Measurements from ENCODE around the gene CHCHD6.

DNA sequence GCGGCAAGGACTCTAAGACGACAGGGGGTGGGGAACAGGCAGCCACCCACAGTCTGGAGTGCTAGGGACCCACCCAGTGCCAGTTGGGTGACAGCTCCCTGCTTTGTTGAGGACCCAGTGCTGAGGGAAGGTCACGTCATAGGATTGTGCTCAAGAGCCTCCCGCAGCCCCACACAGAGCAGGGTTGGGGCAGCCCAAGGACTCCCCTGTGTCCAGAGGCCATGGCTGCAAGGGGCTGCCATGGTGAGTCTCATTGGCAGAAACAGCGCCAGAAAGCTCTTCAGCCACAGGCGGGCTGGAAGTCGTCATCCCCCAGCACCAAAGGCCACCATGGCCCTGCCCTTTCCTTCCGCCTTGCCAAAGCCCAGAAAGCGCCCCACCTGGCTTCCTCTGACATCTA, 241.9 kb downstream of the CHCHD6 start:
- TF ChIP-seq, protein P1, sequence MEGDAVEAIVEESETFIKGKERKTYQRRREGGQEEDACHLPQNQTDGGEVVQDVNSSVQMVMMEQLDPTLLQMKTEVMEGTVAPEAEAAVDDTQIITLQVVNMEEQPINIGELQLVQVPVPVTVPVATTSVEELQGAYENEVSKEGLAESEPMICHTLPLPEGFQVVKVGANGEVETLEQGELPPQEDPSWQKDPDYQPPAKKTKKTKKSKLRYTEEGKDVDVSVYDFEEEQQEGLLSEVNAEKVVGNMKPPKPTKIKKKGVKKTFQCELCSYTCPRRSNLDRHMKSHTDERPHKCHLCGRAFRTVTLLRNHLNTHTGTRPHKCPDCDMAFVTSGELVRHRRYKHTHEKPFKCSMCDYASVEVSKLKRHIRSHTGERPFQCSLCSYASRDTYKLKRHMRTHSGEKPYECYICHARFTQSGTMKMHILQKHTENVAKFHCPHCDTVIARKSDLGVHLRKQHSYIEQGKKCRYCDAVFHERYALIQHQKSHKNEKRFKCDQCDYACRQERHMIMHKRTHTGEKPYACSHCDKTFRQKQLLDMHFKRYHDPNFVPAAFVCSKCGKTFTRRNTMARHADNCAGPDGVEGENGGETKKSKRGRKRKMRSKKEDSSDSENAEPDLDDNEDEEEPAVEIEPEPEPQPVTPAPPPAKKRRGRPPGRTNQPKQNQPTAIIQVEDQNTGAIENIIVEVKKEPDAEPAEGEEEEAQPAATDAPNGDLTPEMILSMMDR (IDR thresholded peaks at IDR 0.05) = no peak
- TF ChIP-seq ZNF138 (CRISPR knock-in tag; conservative IDR thresholded peaks at IDR 0.05) = no peak
- TF ChIP-seq, protein P2, sequence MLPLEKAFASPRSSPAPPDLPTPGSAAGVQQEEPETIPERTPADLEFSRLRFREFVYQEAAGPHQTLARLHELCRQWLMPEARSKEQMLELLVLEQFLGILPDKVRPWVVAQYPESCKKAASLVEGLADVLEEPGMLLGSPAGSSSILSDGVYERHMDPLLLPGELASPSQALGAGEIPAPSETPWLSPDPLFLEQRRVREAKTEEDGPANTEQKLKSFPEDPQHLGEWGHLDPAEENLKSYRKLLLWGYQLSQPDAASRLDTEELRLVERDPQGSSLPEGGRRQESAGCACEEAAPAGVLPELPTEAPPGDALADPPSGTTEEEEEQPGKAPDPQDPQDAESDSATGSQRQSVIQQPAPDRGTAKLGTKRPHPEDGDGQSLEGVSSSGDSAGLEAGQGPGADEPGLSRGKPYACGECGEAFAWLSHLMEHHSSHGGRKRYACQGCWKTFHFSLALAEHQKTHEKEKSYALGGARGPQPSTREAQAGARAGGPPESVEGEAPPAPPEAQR (CRISPR knock-in tag; IDR thresholded peaks at IDR 0.05) = no peak
- TF ChIP-seq, protein P3, sequence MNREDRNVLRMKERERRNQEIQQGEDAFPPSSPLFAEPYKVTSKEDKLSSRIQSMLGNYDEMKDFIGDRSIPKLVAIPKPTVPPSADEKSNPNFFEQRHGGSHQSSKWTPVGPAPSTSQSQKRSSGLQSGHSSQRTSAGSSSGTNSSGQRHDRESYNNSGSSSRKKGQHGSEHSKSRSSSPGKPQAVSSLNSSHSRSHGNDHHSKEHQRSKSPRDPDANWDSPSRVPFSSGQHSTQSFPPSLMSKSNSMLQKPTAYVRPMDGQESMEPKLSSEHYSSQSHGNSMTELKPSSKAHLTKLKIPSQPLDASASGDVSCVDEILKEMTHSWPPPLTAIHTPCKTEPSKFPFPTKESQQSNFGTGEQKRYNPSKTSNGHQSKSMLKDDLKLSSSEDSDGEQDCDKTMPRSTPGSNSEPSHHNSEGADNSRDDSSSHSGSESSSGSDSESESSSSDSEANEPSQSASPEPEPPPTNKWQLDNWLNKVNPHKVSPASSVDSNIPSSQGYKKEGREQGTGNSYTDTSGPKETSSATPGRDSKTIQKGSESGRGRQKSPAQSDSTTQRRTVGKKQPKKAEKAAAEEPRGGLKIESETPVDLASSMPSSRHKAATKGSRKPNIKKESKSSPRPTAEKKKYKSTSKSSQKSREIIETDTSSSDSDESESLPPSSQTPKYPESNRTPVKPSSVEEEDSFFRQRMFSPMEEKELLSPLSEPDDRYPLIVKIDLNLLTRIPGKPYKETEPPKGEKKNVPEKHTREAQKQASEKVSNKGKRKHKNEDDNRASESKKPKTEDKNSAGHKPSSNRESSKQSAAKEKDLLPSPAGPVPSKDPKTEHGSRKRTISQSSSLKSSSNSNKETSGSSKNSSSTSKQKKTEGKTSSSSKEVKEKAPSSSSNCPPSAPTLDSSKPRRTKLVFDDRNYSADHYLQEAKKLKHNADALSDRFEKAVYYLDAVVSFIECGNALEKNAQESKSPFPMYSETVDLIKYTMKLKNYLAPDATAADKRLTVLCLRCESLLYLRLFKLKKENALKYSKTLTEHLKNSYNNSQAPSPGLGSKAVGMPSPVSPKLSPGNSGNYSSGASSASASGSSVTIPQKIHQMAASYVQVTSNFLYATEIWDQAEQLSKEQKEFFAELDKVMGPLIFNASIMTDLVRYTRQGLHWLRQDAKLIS (CRISPR knock-in tag; IDR thresholded peaks at IDR 0.05; ENCODE audit: borderline replicate concordance) = no peak
- TF ChIP-seq, protein P4, sequence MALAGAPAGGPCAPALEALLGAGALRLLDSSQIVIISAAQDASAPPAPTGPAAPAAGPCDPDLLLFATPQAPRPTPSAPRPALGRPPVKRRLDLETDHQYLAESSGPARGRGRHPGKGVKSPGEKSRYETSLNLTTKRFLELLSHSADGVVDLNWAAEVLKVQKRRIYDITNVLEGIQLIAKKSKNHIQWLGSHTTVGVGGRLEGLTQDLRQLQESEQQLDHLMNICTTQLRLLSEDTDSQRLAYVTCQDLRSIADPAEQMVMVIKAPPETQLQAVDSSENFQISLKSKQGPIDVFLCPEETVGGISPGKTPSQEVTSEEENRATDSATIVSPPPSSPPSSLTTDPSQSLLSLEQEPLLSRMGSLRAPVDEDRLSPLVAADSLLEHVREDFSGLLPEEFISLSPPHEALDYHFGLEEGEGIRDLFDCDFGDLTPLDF (CRISPR knock-in tag; IDR thresholded peaks at IDR 0.05) = no peak
- TF ChIP-seq, protein P5, sequence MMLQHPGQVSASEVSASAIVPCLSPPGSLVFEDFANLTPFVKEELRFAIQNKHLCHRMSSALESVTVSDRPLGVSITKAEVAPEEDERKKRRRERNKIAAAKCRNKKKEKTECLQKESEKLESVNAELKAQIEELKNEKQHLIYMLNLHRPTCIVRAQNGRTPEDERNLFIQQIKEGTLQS (CRISPR knock-in tag; conservative IDR thresholded peaks at IDR 0.05) = no peak
- no peak for TF ChIP-seq ZNF263 (CRISPR knock-in tag; IDR thresholded peaks at IDR 0.05; ENCODE audit: low read depth)
- TF ChIP-seq, protein P6, sequence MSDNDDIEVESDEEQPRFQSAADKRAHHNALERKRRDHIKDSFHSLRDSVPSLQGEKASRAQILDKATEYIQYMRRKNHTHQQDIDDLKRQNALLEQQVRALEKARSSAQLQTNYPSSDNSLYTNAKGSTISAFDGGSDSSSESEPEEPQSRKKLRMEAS (CRISPR knock-in tag; IDR thresholded peaks at IDR 0.05) = no peak
- no peak for TF ChIP-seq IRF2 (CRISPR knock-in tag; IDR thresholded peaks at IDR 0.05; ENCODE audit: borderline replicate concordance, low read depth)
- TF ChIP-seq CREB1 (CRISPR knock-in tag; IDR thresholded peaks at IDR 0.05) = no peak
- TF ChIP-seq, protein P7, sequence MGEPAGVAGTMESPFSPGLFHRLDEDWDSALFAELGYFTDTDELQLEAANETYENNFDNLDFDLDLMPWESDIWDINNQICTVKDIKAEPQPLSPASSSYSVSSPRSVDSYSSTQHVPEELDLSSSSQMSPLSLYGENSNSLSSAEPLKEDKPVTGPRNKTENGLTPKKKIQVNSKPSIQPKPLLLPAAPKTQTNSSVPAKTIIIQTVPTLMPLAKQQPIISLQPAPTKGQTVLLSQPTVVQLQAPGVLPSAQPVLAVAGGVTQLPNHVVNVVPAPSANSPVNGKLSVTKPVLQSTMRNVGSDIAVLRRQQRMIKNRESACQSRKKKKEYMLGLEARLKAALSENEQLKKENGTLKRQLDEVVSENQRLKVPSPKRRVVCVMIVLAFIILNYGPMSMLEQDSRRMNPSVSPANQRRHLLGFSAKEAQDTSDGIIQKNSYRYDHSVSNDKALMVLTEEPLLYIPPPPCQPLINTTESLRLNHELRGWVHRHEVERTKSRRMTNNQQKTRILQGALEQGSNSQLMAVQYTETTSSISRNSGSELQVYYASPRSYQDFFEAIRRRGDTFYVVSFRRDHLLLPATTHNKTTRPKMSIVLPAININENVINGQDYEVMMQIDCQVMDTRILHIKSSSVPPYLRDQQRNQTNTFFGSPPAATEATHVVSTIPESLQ (CRISPR knock-in tag; IDR thresholded peaks at IDR 0.05) = no peak
- TF ChIP-seq, protein P8, sequence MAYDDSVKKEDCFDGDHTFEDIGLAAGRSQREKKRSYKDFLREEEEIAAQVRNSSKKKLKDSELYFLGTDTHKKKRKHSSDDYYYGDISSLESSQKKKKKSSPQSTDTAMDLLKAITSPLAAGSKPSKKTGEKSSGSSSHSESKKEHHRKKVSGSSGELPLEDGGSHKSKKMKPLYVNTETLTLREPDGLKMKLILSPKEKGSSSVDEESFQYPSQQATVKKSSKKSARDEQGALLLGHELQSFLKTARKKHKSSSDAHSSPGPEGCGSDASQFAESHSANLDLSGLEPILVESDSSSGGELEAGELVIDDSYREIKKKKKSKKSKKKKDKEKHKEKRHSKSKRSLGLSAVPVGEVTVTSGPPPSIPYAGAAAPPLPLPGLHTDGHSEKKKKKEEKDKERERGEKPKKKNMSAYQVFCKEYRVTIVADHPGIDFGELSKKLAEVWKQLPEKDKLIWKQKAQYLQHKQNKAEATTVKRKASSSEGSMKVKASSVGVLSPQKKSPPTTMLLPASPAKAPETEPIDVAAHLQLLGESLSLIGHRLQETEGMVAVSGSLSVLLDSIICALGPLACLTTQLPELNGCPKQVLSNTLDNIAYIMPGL (CRISPR knock-in tag; IDR thresholded peaks at IDR 0.05) = no peak
- no peak for TF ChIP-seq KAT7 (CRISPR knock-in tag; IDR thresholded peaks at IDR 0.05; ENCODE audit: borderline replicate concordance)
- no peak for TF ChIP-seq RELA (CRISPR knock-in tag; IDR thresholded peaks at IDR 0.05; ENCODE audit: borderline replicate concordance)

Data from WTC11 (cell line).